GM21529 (cell line): ENCODE results near the gene BIN1.

Source experiments
- ATAC-seq: cut with Tn5 transposase; IDR thresholded peaks from one replicate; pipeline ENCODE4 v1.9.1; 2021; ENCODE audit not compliant: unreplicated experiment

BIN1 gene

DNA sequence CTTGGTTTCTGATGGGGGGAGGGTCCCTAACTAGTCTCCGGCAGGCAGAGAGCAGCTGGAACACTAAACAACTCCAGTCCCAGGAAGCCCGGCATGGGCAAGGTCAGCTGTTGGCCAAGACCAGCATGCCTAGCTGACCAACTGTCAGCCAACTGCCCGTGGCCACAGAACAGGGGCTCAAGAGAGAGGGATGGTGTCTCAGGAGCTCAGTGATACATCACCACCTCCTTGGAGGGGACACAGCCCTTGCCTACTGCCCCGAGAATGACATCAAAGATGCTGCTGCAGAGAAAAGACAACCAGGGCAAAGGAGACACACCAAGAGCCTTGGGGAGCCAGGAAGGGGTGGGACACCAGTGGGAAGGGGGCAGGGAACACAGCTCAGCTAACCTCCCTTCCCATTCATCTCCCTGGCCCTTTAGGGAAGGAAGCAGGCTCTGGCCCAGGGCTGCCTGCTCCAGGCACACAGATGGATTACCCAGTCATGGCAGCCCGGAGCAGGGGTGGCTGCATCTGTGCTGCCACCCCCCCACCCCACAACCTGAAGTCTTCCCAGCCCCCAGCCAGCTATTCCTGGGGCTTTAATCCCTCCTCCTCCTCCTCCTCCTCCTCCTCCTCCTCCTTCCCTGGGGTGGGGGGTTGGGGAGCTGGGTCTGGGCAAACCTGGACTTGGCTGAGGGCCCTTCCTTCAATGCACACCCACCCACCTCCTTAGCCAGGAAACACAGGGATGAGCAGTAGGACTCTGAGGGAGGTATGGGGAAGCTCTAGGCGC, 1.9 kb downstream of the BIN1 start:
- ATAC-seq = no peak

DNA sequence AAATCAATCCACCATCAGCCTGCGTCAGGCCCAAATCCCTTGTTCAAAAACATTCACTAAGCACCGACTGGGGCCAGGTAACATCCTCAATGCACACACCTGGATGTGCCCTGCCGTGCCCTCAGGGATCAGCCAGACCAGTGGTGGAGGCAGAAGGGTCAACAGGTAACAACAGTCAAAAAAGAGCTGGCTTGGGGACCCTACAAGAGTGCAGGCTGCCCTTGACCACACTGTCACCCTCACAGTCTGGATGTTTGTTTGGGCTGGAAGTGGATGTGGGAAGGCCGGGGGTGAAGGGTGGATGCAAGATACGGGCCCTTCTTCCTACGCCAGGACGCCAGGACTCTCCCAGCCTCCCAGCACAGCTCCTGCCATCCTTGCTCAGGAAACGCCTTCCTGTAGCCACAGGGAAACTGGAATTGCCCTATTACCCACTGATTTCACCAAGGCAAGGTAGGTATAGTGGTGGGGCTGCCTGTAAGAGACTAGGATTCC, 2.7 kb downstream of the BIN1 start:
- ATAC-seq = no peak

DNA sequence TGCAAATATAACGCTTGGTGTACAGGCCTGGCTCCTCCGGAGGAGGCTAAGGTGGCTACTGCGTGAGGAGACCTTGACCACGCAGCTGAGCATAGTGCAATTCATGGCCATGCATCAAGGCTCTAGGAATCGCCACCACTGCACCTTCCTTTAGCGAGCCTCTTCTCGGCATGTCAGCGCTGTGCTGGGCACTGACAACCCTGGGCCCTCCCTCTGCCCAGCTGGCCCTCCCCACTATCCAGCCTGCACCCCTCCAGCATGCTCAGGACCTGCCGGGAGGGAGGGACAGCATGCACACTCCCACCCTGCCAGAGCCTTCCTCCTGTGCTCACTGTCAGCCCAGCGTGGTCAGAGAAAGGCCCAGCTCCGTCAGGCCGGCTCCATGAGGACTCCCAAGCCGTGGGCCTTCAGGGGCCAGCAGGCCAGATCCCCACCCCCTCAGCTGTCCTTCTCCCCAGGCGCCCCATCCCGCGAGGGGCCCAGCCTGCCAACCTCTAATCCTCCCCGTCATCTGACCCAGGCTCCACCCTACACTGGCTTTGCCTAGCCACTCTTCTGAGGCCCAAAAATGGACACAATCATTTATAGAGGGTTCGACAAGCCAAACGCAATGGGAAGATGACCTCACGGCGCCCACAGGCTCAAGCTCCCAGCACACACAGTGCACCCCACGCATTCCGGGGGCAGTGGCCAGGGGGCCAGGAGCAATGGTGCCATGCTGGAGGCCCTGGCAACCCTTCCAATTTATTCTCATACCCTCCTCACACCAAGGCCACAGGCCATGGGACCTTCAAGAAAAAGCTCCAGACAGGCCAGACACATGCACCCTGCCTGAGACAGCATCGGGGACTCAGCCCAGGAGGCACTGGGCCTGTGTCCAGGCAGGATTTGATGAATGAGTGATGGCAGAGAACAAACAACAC, 3.5 kb downstream of the BIN1 start:
- ATAC-seq = no peak

DNA sequence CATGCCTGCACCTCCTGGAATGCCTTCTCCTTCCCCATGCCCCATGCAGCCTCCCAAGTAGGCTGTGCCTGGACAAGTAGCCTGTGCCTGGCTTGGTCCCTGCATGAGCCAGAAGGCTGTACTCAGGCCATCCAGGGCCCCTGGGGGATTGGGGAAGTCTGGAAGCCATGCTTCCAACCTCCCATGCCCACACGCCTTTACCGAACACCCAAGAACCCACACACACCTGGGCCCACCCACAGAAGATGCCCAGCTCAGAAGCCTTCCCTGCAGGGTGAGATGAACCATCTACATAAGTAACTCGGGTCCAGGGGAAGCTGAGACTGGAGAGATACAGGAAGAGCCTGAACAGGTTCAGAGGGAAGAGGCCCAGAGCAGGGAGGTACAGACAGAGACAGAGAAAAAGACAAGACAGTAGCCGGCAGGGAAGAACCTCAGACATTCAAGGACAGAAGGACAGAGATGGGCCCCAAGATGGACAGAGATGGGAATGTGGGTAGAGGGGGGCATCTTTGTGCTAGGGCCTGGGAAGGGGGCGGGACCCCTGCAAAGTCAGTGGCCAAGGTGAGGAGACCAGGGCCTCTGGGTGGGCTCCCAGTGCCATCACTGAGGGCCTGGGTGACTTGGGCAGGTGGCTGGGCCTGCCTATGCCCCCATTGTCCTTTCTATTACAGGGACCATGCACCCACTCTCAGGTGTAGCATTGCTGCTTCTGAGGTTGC, 4.3 kb downstream of the BIN1 start:
- no peak for ATAC-seq

DNA sequence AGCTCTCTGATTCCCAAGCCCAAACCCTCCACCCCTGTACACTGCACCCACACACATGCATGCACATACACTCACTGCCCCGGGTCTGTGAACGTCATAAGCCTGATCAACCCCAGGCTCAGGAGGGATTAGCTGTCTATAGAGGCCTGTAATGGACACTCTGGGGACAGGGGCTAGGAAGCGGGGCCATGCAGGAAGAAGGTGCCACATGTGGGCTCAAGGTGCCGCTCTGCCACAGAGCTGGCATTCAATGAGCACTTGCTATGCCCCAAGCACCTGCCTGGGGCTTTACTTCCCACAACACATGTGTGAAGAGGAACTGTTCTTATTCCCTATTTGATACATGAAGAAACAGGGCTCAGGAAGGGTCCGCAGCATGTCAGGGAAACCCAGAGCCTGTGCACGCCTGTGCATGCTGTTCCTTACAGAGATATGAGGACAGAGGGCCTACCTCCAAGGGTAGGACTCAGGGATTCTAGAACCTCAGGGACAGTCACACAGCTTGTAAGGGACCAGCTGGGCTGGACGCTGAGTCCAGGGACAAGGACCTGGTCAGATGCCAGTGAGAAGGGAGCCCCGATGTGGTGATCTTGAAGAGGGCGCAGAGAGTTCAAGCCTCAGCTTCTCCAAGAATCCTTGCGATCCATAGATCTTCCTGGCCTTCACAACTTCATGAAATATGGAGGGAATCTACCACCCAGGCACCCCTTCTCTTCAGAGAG, 5.0 kb downstream of the BIN1 start:
- no peak for ATAC-seq

DNA sequence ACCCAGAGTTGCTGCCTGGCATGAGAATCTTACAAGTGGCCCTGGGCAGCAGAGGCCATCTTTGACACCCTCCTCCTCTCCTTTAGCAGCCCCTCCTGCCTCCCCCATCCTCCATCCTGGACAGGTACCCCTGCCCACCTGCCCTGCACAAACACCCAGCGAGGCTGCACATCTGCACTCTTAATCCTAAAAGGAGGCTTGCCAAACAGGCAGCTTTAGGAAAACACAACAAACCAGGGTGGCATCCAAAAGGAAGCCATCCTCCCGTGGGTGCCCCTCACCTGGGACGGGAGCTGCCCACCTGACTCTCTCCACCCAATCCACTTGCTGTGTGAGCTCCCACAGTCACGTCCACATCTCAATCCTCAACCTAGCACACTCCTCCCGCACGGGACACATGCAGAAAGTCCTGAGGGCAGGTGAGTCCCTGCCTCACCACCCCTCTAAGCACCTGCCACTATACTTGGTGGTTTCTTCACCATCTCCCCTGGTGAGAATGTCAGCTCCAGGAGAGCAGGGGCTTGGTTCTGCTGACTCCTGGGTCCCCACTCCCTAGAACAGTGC, 5.8 kb downstream of the BIN1 start:
- ATAC-seq = no peak

DNA sequence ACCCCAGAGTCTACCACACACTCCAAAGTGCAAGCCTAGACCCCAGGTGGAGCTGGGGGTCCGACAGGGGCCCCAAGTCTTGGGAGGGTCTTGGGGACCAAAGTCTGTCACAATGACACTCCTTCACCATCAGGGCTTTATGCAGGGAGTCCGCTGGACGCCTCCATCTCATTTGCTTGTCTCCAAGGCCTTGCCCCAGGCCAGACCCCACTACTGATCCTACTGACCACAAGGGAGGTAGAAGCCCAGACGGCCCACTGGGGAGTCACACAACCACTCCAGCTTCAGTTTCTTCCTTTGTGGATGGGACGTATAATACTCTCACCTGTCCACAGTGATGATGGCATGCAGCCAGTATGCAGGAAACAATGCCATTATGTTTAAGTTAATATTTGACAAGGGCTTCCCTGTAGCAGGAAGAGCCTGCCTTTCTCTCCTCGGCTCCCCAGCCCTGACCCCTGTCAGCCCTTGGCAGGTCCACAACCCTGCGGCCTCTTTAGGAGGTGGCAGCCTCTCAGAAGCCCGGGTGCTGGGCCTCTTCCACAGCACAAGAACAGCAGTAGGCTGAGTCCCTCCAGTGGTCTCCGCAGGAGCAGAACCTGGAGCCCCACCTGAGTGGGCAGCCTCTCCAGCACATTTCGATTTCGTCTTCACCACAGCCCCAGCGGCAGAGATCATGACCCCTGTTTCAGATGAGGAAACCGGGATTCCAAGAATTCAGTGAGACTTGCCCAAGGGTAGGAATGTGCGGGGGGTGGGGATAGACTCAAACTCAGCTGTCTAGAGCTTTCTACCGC, 6.5 kb downstream of the BIN1 start:
- no peak for ATAC-seq

DNA sequence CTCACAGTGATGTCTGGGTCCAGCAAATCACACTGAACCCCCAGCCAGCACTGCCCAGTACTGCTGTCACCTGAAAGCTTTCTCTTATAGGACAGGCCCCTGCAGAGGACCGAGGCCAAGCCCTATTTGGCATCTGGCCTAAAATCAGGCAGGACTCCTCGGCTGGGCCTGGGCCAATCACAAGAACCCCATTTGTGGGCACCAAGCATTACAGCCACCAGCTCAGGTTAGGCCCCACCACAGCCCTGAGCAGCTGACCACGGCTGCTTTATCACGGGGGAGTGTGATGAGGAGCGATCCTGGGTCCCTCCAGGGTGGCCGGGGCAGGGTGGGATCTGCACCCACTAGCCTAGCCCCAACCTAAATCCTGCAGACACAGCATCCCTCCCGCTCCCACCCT, 8.2 kb downstream of the BIN1 start:
- no peak for ATAC-seq

DNA sequence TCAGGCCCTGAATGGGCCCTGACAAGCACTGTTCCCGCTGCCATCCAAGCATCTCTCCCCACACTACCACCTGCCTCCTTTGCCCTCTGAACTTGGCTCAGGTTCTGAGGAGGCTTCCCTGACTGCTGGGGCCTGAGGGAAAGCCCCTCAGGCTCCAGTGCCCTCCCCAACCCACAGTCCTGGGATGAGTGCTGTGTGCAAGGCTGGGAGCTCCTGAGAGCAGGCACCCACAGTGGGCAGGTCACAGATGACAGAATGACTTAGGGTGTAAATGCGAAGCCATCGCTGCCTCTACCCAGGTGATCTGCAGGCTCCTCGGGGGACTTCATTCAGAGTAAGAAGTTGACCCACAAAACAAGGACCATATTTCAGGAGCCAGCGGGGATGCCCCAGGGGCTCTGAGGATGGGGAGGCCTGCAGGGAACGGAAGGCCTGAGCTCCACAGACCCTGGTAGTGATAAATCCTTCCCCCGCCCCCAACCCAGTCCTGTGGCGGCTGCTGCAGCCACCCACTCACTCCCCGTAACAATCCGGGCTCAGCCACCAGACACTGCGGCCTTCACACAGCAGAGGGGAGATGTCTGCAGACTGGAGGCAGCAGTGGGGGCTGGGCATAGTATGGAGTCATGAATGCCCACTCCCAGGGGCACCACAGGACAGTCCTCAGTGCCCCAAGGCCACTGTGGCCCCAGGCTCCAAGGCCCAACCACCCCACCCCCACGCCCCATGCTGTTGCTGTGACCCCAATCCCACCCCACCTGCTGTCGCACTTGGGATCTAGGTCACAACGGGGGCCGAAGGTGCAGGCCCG, 8.9 kb downstream of the BIN1 start:
- no peak for ATAC-seq

DNA sequence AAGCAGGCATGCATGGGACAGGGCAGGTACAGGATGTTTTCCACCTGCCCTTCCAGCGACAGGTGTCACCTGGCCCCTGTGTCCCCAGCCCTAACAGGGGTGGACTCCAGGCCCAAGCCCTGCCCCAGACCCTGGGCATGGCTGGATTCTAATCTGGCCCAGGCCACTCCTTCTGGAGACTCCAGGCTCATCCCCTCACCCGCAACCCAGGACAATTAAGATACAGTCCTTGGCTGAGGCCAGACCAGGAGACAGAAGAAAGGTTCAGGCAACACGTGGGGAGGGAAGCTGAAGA, 9.5 kb downstream of the BIN1 start:
- ATAC-seq = no peak

DNA sequence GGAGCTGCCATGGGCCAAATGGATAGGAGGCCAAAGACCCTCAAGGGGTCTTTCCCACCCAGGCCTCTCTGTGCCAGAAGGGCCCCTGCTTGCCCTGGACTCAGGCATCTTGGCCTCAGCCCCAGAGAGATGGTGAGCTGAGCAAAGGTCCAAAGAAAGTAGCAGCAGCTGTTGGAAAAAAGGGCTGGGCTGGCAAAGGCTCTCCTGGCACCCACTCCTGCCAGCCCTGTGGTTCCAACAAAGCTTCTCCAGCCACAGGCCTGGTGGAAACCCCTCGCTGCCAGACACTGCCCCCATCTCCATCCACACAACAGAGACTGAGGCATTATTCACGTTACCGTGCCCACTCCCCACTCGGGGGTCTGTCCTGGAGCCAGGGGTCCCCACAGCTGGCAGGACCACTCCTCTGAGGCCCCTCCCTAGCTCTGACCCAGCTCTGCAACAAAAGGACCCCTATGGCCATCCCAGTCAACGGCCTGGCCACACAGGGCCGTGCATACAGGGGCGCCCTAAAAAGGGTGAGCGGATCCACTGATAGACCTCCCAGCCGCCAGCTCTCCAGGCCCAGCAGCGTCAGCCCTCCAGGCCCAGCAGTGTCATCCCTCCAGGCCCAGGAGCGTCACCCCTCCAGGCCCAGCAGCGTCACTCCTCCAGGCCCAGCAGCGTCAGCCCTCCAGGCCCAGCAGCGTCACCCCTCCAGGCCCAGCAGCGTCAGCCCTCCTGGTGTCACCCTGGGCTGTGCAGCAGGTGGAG, 10.1 kb downstream of the BIN1 start:
- ATAC-seq = no peak

DNA sequence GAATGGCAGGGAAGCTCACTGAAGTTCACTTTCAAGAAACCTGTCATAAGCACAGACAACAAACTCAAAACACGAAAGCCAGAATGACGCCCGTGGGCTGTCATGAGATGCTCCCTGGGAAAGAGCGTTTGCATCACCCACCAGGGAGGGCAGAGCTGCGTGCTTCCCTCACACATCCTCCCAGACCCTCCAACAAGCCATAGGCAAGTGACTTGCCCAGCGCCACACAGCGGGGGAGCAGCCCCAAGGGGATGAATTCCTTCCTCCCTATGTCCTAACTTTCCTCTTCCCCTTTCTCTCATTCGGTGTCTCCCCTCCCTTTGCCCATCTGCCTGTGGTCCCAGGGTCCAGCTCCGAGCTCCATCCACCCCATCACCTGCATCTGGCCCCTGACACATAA, 10.7 kb downstream of the BIN1 start:
- no peak for ATAC-seq

DNA sequence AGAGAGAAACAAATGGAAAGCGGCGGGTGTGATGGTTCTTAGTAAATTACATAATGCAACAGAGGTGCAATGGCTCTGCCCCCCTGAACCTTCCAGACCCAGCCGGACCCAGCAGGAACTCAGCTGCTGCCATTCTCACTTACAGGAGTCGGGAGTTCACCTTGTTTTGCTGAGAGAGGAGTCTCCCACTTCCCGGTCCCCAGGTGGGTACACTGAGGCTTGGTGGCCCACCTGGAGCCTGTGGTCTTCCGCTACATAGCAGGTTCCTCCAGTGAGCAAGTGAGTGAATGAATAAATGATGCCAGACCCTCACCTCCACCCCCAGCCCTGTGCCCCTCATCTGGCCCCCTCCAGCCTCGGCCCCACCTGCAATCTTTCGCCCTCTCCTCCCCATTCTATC, 11.2 kb downstream of the BIN1 start:
- ATAC-seq = no peak

DNA sequence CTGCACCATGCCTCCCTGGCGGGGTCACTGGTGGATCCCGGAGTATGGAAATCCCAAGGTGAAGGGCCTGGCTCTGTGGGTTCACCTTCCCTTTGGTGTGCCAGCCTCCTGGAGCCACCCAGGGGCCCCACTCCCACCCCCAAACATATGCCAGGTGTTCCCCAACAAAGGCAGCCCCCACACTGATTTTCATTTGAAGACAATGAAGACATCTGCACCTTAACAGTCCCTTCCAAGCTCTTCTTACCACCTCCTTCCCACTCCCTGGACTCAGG, 11.7 kb downstream of the BIN1 start:
- ATAC-seq = no peak

DNA sequence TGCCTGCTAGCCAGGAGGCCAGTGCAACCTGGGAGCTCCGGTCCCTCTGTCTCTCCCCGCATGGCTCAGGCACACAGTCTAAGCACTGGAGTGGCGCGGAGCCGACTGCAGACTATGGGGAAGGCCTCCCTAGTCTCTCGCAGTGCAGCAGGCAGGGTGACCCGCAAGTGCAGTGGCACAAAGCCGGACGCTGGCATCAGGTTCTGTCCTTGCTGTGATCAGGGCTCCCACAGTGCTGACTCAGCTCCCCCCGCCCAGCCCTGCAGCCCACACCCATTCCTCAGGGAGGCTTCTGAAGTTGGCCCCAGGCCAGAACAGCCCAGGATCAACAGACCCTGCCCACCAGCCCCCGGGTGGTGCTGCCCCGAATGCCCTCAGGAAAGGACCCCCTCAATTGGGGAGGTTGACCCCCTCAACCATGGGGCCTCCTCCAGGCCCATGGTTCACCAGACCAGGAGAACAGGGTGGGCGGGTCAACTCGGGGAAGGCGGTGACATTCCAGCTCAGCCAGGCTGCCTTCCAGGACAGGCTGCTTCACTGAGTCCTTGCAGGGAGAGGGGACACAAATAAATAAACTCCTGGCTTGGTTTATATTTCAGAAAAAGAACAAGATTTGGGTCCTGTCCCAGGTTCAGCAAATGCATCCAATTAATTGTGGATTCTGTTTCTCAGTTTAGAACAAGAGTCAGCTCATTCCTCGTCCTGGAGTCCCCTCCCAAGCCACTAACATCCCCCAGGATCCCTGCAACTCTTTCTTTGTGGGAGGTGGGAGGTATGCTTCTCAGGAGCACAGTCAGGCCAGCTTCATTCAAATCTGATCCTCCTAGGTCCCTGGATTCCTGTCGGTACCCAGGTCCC, 12.2 kb downstream of the BIN1 start:
- no peak for ATAC-seq

DNA sequence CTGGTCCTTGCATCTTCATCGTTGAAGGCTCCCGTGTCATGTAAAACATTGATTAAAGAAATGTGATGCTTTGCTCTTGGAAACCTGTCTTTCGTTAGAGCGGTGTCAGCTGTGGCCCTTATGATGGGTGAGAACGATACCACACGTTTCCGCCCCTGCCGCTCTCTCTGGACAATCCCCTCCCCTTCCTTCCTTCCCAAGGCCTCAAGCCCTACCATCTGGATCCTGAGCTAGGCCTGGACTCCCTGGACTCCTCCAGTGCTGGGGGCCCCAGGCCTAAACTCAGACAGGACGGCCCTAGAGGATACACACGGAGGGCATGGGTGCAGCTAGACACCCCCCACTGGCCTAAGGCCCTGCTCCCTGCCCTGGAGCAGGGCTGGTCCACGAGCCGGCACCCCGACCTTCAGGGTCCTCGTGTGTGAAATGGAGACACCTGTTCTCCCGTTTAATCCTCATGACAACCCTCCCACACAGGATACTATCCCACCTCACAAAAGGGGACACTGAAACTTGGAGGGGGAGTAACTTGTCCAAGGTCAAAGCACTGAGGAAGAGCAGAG, 13.2 kb downstream of the BIN1 start:
- no peak for ATAC-seq

DNA sequence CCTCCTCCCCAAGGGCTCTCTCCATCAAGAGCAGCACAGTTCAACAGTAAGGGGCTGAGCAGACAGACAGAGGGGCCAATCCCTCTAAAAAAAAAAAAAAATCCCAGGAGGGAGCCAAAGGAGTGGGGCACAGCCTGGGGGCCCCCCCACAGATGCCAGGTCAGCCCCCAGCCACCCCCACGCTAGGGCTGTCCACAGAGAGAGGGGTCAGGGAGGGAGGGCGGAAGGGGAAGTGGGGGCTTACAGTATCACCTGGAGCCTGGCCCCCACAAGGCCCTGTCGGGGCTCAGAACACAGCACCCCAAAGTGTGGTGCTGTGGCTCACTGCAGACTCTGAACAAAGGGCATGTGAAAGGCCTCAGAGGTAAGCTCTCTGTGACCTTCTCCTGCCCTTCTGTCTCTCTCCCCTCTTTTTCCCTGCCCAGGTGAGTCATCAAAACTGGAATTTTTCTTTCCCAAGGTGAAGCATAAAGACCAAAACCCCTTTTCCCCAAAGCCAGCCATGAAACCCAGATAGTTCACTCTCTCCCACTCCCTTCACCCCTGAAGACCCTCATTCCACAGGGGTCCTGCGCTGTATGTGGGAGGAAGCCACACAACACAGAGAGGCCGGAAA, 13.9 kb downstream of the BIN1 start:
- ATAC-seq = no peak
